Suprapubic skin (tissue), 4 donors: ENCODE results near the gene RAB44. TPM values are rescaled to one million over a fixed set of nuclear protein-coding genes. Genes with fewer than 3 reads are reported as not detected.

Source experiments
- DNase-seq, 2 donors: peaks; one replicate each; pipeline ENCODE4 v3.0.0-alpha.2; 2019; ENCODE audit warnings: low spot score in 2 of 2
- H3K27ac ChIP-seq: fragments of 200-600 bp; sonication (generic); one replicate; pipeline ENCODE4 v1.5.1; 2019
- H3K27me3 ChIP-seq: fragments of 200-600 bp; sonication (generic); one replicate; pipeline ENCODE4 v1.5.1; 2019
- H3K36me3 ChIP-seq: fragments of 200-600 bp; sonication (generic); one replicate; pipeline ENCODE4 v1.5.1; 2019
- H3K4me1 ChIP-seq: fragments of 200-600 bp; sonication (generic); one replicate; pipeline ENCODE4 v1.5.1; 2019
- H3K4me3 ChIP-seq: fragments of 200-600 bp; sonication (generic); one replicate; pipeline ENCODE4 v1.5.1; 2019; ENCODE audit warnings: mild to moderate bottlenecking
- H3K9me3 ChIP-seq: fragments of 200-600 bp; sonication (generic); one replicate; pipeline ENCODE4 v1.5.1; 2019
- CTCF ChIP-seq, 2 donors: fragments of 200-600 bp in 1 of 2; fragments of 450-650 bp in 1 of 2; sonication (generic) in 1 of 2; IDR thresholded peaks; one replicate each; pipeline ENCODE4 v1.5.1; 2016 to 2019; ENCODE audit warnings: antibody characterized with exemption in 2 of 2, mild to moderate bottlenecking in 1 of 2, moderate library complexity in 1 of 2
- EP300 ChIP-seq: sonication (generic); formaldehyde crosslinking; IDR thresholded peaks from one replicate; pipeline ENCODE4 v1.6.1; 2017; ENCODE audit warnings: antibody characterized with exemption
- POLR2A ChIP-seq, 2 donors: fragments of 450-650 bp; IDR thresholded peaks; one replicate each; pipeline ENCODE4 v1.6.1; 2017; ENCODE audit warnings: antibody characterized with exemption in 2 of 2, mild to moderate bottlenecking in 2 of 2, moderate library complexity in 2 of 2
- POLR2AphosphoS5 ChIP-seq, 3 donors: sonication (generic); formaldehyde crosslinking; IDR thresholded peaks; one replicate each; pipeline ENCODE4 v1.6.1; 2017; ENCODE audit warnings: antibody characterized with exemption in 3 of 3
- WGBS: methylation state at CpG from one replicate; pipeline ENCODE4 v1.1.5; 2018; 5-methylcytosine and 5-hydroxymethylcytosine counted together
- total RNA-seq, 4 donors: library from RNA; depleted of rRNA; stranded (reverse); fragments of >200 nt; gene quantifications; one replicate each; pipeline ENCODE4 v1.1.0, GENCODE V29; 2016

The RAB44 gene
- total RNA-seq, 4 donors from 2014 or later: 0.16 to 1.1 (median 0.17) TPM; not detected in 1

GRCh38 chr6:36766399-36766945, 68.8 kb downstream of the RAB44 start:
- Histone ChIP-seq H3K9me3 (no peaks in the 10 kb centered on the region), H3K36me3 (no peaks in the 10 kb centered on the region), H3K27ac (no peak overlapping the region), H3K4me3 (no peak overlapping the region), H3K27me3 (no peaks in the 10 kb centered on the region), H3K4me1 (peaks cover 28% of the 10 kb centered on the region)
- WGBS: 94% methylated on average over 10 of the region's 10 CpGs
- TF ChIP-seq EP300: no peak
- TF ChIP-seq POLR2AphosphoS5 (IDR thresholded peaks at IDR 0.05): no peak
- TF ChIP-seq CTCF (IDR thresholded peaks at IDR 0.05): no peak
- TF ChIP-seq POLR2A (IDR thresholded peaks at IDR 0.05): no peak
- no peak for DNase-seq

- Histone ChIP-seq H3K4me3 (no peak overlapping the region), H3K27ac (no peak overlapping the region), H3K27me3 (no peaks in the 10 kb centered on the region), H3K36me3 (no peaks in the 10 kb centered on the region), H3K9me3 (no peaks in the 10 kb centered on the region), H3K4me1 (peaks cover 28% of the 10 kb centered on the region)
- 66% methylated on average over 6 of the region's 7 CpGs for WGBS
- DNase-seq: no peak
- TF ChIP-seq CTCF (IDR thresholded peaks at IDR 0.05) (no peak), EP300 (no peak), POLR2AphosphoS5 (IDR thresholded peaks at IDR 0.05) (no peak), POLR2A (IDR thresholded peaks at IDR 0.05) (no peak)
Measured at GRCh38 chr6:36769183-36769675, 71.6 kb downstream of the RAB44 start.

DNA sequence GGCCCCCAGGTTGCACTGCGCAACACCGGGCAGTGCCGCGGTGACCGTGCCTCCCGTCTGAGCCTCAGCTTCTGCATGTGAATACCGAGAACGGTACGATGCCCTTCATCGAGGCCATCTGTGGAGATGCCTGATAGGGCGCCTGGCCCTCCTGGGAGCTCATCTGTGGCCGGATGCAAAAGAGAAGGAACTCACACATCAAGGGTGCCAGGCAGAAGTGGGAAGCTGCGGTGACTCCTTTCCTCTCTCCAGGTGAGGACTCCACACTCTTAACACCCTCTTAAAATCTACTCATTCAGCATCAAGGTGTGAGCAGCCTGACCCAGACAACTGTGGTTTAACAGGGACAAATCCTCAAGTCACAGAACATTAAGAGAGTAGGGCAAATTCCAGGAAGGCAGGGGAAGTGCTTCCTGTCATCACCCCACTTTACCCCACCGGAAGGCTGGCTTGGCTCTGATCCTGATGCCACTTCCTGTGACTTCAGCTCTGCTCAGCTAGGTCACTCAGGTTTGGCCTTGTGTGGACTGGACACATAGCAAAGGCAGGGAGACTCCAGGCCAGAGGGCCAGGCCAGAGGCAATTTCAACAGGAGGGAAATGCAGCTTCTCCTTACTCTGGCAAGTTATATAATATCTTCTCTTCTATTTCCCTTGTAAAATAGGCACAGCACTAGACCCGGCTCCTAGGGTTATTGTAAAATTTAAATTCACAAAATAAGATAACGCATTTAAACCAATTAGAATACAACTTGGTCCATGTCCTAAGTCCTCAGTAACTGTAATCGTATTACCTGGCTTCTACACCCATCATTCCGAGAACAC, 72.3 kb downstream of the RAB44 start:
- Histone ChIP-seq H3K36me3 (no peaks in the 10 kb centered on the region), H3K27ac (no peak overlapping the region), H3K9me3 (no peaks in the 10 kb centered on the region), H3K27me3 (no peaks in the 10 kb centered on the region), H3K4me3 (no peak overlapping the region), H3K4me1 (peaks cover 28% of the 10 kb centered on the region)
- DNase-seq: no peak
- WGBS: 75% methylated on average over 12 of the region's 18 CpGs
- TF ChIP-seq POLR2A (IDR thresholded peaks at IDR 0.05) (no peak), CTCF (IDR thresholded peaks at IDR 0.05) (no peak), POLR2AphosphoS5 (IDR thresholded peaks at IDR 0.05) (no peak), EP300 (no peak)

DNA sequence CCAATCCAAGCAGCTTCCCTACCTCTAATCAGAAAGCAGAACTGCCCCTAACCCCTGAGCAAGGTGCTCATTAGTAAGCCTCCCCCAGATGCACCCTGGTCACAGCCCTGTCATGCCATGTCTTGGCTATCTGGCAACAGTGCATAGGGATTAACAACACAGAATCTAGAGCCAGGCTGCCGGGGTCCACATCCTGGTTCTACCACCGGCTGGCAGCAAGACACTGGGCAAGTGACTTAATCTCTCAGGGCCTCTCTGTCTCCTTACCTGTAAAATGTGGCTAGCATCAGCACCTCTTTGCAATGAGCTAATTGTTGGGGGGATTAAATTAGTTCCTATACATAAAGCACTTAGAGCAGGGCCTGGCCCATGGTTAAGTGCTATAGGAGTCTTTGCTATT, 73.5 kb downstream of the RAB44 start:
- no peaks in the 10 kb centered on the region for H3K27me3 ChIP-seq
- no peaks in the 10 kb centered on the region for H3K9me3 ChIP-seq
- no peak overlapping the region for H3K27ac ChIP-seq
- TF ChIP-seq POLR2A (IDR thresholded peaks at IDR 0.05): no peak
- no peak for TF ChIP-seq POLR2AphosphoS5 (IDR thresholded peaks at IDR 0.05)
- TF ChIP-seq EP300: no peak
- TF ChIP-seq CTCF (IDR thresholded peaks at IDR 0.05): no peak
- WGBS: 100% methylated on average over 2 of the region's 2 CpGs
- no peak overlapping the region for H3K4me3 ChIP-seq
- H3K4me1 ChIP-seq: peaks cover 23% of the 10 kb centered on the region
- no peaks in the 10 kb centered on the region for H3K36me3 ChIP-seq
- no peak for DNase-seq

DNA sequence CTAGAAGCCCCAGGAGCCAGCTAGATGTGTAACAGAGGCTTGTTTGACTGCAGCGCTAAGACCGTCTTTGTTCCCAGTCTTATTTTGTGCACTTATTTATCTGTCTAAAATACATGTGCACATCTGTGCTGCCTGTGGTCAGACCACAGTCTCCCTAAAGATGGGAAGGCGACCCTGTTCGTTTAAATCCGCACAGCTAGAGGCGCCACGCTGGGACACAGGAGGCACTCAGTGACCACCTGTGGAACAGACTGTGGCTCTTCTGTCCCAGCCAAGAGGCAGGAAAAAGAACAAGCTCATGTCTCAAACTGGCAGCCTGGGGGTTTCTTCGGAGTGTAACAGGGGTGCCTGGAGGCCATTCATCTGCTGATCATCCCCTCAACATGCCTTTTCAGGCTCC, 74.8 kb downstream of the RAB44 start:
- Histone ChIP-seq H3K27ac (no peak overlapping the region), H3K9me3 (no peaks in the 10 kb centered on the region), H3K4me3 (no peak overlapping the region), H3K4me1 (peaks cover 19% of the 10 kb centered on the region), H3K36me3 (no peaks in the 10 kb centered on the region), H3K27me3 (peaks cover 4% of the 10 kb centered on the region)
- WGBS: 90% methylated on average over 8 of the region's 8 CpGs
- no peak for DNase-seq
- TF ChIP-seq EP300 (no peak), POLR2AphosphoS5 (IDR thresholded peaks at IDR 0.05) (no peak), CTCF (IDR thresholded peaks at IDR 0.05) (no peak)
